Measurements from ENCODE around the gene TM9SF2. TPM values are rescaled to one million over a fixed set of nuclear protein-coding genes. Genes with fewer than 3 reads are reported as not detected.

The TM9SF2 gene, protein sequence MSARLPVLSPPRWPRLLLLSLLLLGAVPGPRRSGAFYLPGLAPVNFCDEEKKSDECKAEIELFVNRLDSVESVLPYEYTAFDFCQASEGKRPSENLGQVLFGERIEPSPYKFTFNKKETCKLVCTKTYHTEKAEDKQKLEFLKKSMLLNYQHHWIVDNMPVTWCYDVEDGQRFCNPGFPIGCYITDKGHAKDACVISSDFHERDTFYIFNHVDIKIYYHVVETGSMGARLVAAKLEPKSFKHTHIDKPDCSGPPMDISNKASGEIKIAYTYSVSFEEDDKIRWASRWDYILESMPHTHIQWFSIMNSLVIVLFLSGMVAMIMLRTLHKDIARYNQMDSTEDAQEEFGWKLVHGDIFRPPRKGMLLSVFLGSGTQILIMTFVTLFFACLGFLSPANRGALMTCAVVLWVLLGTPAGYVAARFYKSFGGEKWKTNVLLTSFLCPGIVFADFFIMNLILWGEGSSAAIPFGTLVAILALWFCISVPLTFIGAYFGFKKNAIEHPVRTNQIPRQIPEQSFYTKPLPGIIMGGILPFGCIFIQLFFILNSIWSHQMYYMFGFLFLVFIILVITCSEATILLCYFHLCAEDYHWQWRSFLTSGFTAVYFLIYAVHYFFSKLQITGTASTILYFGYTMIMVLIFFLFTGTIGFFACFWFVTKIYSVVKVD
- 146 and 172 TPM in 2 replicates for total RNA-seq

DNA sequence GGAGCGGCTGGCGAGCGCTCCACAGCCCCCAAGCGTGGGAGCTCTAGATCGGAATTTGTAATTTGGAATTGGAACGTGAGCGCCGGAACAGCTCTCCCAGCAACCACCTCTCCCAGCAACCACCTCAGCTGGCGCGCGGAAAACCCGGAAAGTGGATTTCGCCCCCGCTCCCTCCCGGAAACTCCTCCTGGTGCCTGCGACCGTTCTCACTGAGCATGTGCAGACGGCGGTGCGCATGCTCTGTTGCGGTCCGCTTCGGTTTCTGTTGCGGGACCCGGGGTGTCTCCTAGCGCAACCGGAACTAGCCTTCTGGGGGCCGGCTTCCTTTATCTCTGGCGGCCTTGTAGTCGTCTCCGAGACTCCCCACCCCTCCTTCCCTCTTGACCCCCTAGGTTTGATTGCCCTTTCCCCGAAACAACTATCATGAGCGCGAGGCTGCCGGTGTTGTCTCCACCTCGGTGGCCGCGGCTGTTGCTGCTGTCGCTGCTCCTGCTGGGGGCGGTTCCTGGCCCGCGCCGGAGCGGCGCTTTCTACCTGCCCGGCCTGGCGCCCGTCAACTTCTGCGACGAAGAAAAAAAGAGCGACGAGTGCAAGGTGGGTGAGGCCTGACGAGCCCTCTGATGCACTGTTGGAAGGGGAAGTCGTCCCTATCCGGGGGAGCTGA is at the start of gene TM9SF2:
Gene TM9SF2, plus strand, starts transcription at position 289 of the 664 bp plus-strand sequence. Its CDS starts 135 bp downstream, at position 424.

DNA sequence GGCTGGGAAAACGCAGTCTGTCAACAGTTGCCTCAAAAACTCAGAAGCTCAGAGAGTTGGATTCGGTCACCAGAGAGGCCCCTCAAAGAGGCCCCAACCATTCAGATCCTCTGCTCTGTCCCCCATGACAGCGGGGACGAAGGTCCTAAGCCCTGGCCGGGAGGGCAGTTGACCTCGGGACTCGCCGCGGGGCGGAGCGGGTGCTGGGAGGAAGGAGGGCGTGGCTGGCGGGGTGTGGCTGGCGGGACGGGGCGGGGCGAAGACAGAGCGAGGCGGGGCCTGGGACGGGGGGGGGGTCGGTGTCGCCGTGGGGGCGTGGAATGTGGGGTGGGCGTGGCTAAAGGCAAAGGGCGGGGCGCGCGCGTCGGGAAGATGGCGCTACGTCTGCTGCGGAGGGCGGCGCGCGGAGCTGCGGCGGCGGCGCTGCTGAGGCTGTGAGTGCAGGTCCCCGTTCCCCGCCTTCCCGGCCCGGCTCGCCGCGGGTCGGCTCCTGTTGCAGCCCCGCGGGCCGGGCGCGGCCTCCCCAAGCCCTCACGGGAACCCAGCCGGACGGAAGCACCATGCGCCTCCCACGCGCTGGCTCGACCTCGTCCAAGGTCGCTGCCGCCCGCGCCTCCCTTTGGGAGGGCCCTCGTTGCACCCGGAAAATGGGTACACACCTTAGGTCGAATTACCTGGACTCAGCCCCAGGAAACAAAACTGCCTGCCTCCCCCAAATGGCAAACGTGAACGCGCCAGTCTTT is 105.2 kb downstream of the TM9SF2 start, which contains the start of gene CLYBL:
Gene CLYBL, plus strand, starts transcription at position 367 of the 743 bp plus-strand sequence.

Other genes with a start within 250 kb of the TM9SF2 start
- gene GPR18, start 243.1 kb upstream of the TM9SF2 start, total RNA-seq = not detected in 2 replicates
- gene GPR183, start 194.1 kb upstream of the TM9SF2 start, total RNA-seq = not detected in 2 replicates
- gene CLYBL, start 105.2 kb downstream of the TM9SF2 start, total RNA-seq = 1.4 and 4.3 TPM in 2 replicates